GM12801 (cell line): ENCODE measurements around the gene NMU.

Experiments
- TF ChIP-seq, protein P1 (sequence below): IDR thresholded peaks from one replicate; pipeline ENCODE4 v1.5.1; 2011; ENCODE audit warnings: control low read depth; ENCODE audit not compliant: insufficient read length; ENCODE audit errors: extremely low read depth

NMU gene

DNA sequence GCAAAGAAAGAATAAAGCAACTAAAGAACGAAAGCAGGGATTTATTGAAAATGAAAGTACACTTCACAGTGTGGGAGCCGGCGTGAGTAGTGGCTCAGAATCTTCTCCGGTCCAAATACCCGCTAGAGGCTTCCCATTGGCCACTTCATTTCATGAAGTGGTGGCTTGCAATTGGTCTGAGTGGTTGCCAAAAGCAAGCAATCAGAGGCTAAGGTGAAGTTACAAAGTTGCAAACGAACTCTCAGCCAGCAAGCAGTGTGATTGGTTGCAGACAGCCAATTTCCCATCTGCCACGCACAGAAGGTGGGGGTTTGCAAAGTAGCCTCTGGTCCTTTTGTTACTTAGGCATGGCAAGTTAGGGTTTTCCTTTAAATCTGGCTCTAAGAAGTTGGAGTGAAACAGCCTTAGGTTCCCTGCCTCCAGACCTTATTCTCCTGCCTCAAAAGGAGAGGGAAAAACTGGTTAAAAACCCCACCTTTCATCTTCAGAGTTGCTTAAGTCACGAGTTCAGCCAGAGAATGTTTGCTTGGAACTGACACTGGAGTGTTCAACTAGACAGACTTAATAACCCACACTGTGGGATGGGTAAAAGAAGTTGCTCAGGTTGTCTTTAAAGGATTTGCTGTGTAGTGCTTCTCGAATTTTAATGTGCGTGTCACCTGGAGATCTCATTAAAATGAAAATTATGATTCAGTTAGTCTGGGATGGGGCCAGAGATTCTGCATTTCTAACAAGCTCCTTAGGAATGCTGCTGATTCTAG lies 82.5 kb downstream of the NMU start:
- TF ChIP-seq, protein P1, sequence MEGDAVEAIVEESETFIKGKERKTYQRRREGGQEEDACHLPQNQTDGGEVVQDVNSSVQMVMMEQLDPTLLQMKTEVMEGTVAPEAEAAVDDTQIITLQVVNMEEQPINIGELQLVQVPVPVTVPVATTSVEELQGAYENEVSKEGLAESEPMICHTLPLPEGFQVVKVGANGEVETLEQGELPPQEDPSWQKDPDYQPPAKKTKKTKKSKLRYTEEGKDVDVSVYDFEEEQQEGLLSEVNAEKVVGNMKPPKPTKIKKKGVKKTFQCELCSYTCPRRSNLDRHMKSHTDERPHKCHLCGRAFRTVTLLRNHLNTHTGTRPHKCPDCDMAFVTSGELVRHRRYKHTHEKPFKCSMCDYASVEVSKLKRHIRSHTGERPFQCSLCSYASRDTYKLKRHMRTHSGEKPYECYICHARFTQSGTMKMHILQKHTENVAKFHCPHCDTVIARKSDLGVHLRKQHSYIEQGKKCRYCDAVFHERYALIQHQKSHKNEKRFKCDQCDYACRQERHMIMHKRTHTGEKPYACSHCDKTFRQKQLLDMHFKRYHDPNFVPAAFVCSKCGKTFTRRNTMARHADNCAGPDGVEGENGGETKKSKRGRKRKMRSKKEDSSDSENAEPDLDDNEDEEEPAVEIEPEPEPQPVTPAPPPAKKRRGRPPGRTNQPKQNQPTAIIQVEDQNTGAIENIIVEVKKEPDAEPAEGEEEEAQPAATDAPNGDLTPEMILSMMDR, result no peak

GRCh38 chr4:55549888-55550287 lies 86.2 kb downstream of the NMU start:
- TF ChIP-seq, protein P1, result no peak

- TF ChIP-seq, protein P1, result no peak
These were observed 88.2 kb downstream of the NMU start for GRCh38 chr4:55547918-55548317.

- TF ChIP-seq, protein P1, result no peak
These were observed 88.7 kb downstream of the NMU start for GRCh38 chr4:55547466-55547770.

- TF ChIP-seq, protein P1, result no peak
These were observed 89.2 kb downstream of the NMU start, which contains the start of gene CLOCK for GRCh38 chr4:55546756-55547465. CLOCK (minus strand) TSS chr4:55546909; CDS start chr4:55482785, 64,124 bp downstream.

DNA sequence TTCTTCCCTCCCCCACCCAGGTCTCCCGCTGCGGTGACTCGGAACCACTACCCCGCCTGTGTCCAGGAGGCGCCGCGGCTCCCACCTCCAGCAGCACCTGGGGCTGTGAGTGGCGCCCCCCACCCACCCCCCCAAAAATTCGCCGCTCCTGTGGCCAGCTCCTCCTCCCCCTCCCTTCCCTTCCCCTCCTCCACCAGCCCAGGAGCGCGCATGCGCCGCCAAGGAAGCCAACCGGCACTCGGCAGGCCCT lies 89.7 kb downstream of the NMU start:
- TF ChIP-seq, protein P1, result no peak

DNA sequence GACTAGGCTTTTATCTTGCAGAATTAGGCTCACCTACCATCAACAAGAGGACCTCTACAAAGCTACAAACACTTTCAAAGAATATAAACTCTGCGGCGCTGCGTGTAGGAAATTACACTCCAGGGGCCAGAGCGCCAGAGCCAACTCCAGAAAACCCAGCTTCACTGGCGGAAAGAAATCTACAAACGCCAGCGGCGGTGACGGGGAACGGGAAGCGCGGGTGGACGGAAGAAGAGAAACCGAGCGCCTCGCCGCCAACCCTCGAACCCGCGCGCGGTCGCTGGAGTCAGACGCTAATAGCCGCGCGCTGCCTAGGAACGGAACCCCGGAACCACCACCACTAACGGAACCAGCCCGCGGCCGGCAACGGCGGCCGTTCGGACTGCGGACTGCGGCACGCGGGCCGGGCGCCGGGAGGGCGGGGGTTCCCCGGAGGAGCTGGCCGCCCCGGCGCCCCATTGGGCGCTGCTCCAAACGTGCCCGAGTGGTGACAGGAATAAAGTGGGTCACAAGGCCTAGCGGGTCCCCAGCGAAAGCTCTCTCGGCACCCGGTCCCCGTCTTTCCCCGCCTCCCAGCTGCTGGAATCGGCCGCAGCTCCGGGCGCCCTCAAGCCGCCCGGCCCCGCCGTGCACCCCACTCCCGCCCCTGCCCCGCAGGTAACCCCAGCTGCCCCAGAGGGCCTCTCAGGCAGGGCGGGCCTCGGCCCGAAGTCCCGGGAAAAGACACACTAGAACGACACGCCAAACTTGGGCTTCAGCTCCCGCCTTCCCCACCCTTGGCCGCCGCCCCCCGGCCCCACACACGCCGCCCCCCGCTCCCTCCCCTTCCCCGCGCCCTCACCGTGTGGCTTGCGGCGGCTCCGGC lies 90.2 kb downstream of the NMU start:
- TF ChIP-seq, protein P1, result no peak
